ENCODE results near the gene CRYL1. TPM values are rescaled to one million over a fixed set of nuclear protein-coding genes. Genes with fewer than 3 reads are reported as not detected.

Gene CRYL1
- total RNA-seq, 1 donor from 2014 or later = 5.8 TPM

DNA sequence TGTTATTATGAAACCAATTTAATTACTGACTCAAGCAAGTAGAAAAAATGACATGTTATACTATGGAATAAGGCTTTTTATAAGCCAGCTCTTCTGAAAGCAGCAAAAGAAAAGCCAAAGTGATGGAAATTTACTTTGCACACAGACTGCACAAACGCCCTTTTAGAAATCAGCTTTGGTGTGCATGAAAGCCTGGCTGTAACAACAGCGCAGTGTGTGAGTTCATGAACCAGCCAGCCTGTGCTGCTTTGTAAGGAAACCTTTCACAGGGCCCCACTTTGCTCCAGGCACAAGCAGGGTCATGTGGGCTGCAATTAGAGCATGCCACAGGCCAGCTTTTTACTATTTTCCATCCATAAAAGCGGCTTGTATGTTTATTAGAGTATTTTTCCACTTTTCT is 27.7 kb upstream of the CRYL1 start:
- peaks cover 2% of the 10 kb centered on the region for H3K27me3 Mint-ChIP-seq
- intact Hi-C loops (cut with micrococcal nuclease) = no loop called here
- DNase-seq = no peak
- H3K9me3 Mint-ChIP-seq = no peaks in the 10 kb centered on the region
- no peak overlapping the region for H3K4me3 Mint-ChIP-seq
- no peaks in the 10 kb centered on the region for H3K36me3 Mint-ChIP-seq (ENCODE audit: low read depth)
- no peak overlapping the region for H3K27ac Mint-ChIP-seq
- no peaks in the 10 kb centered on the region for H3K4me1 Mint-ChIP-seq

DNA sequence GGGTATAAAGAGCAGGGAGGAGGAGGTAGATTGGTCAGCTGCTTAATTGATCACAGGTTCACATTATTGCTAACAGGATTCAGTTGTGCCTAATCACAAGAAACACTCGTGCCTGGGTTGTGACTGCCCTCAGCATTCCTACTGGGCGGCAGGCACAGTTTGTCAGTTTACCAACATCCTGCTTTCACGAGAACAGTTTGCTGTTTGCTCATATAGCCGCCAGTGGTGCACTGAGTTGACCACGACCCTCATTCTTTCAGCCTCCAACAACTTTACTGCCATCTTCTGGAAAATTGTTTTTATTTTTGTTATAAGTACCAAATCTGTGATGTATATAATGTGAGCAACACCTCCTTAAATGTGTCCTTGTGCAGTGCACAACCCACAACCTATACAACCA is 25.1 kb upstream of the CRYL1 start:
- no peak overlapping the region for H3K4me3 Mint-ChIP-seq
- no peaks in the 10 kb centered on the region for H3K9me3 Mint-ChIP-seq
- no peak for DNase-seq
- H3K4me1 Mint-ChIP-seq = peaks cover 7% of the 10 kb centered on the region
- intact Hi-C loops (cut with micrococcal nuclease) = no loop called here
- no peak overlapping the region for H3K27ac Mint-ChIP-seq
- H3K36me3 Mint-ChIP-seq (ENCODE audit: low read depth) = no peaks in the 10 kb centered on the region
- H3K27me3 Mint-ChIP-seq = peaks cover 2% of the 10 kb centered on the region

DNA sequence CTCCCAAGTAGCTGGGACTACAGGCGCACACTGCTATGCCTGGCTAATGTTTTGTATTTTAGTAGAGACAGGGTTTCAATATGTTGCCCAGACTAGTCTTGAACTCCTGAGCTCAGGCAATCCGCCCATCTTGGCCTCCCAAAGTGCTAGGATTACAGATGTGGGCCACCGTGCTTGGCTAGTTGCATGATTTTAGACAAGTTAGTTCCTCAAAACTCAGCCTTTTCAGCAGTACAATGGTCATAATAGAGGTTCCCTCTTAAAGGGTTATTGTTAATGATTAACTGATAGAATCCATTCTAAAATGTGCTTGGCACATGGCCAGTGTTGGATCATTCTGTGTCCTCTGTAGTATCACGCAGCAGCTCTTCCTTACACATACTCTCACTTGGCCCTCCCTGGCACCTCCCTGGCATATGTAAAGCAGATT is 21.8 kb upstream of the CRYL1 start:
- intact Hi-C loops (cut with micrococcal nuclease) = no loop called here
- no peaks in the 10 kb centered on the region for H3K9me3 Mint-ChIP-seq
- peaks cover 9% of the 10 kb centered on the region for H3K4me1 Mint-ChIP-seq
- no peak overlapping the region for H3K4me3 Mint-ChIP-seq
- DNase-seq = no peak
- H3K27me3 Mint-ChIP-seq = peaks cover 5% of the 10 kb centered on the region
- H3K27ac Mint-ChIP-seq = no peak overlapping the region
- H3K36me3 Mint-ChIP-seq (ENCODE audit: low read depth) = no peaks in the 10 kb centered on the region

DNA sequence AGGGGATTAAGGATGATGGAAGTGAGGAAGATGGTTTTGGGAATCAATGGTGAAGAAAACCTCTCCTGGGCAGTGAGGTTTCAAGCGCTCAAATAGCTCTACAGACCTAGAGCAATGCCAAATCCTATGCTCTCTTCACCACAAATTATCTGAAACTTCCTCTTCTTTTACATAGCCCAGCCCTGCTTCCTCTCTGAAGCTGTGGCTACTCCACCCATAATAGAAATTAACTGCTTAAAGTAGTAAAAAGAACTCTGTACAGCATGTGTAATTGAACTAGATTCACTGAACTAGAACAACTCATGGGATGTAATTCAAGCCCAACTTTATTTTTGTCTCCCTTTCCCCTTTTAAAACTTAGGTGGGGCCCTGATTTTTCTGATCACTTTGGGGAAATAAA is 20.9 kb upstream of the CRYL1 start:
- H3K4me1 Mint-ChIP-seq = peaks cover 9% of the 10 kb centered on the region
- intact Hi-C loops (cut with micrococcal nuclease) = no loop called here
- no peak overlapping the region for H3K4me3 Mint-ChIP-seq
- H3K27me3 Mint-ChIP-seq = peaks cover 3% of the 10 kb centered on the region
- no peaks in the 10 kb centered on the region for H3K9me3 Mint-ChIP-seq
- H3K36me3 Mint-ChIP-seq (ENCODE audit: low read depth) = no peaks in the 10 kb centered on the region
- no peak for DNase-seq
- H3K27ac Mint-ChIP-seq = no peak overlapping the region

DNA sequence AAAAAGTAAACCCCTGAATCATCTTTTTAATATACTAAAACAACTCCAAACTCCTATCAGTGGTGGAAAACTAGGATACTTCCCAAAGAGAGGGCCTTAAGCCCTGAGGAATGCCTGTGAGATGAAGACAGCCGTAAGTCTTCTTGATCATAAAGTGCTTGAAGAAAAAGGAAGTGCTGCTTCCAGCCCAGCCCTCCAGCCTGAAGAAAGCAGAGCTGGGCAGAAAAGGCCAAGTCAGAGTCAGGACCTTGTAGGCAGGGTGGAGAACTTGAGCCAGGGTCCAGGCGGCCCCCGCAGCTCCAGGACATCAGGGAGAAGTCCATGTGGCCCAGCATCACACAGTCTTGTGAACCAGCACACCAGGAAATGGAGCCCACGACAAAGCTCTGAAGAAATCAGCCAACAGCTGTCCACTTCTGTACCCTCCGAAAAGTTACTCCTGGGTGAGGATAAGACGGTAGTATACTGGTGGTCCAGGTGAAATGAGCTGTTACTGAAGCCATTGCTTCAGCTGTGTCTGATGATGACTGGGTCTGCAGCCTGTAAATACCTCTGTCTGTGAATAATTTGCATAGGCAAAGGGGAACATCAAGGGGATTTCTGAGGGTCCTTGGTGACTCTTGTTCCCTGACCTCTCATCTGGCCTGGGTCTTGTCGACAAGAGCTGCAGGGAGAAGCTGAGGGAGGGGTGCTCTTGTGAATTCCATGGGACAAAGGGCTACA is 18.7 kb upstream of the CRYL1 start:
- Mint-ChIP-seq H3K27ac (no peak overlapping the region), H3K4me3 (no peak overlapping the region), H3K27me3 (peaks cover 3% of the 10 kb centered on the region), H3K4me1 (peaks cover 9% of the 10 kb centered on the region), H3K9me3 (no peaks in the 10 kb centered on the region), H3K36me3 (ENCODE audit: low read depth) (no peaks in the 10 kb centered on the region)
- intact Hi-C loops (cut with micrococcal nuclease) = no loop called here
- no peak for DNase-seq

DNA sequence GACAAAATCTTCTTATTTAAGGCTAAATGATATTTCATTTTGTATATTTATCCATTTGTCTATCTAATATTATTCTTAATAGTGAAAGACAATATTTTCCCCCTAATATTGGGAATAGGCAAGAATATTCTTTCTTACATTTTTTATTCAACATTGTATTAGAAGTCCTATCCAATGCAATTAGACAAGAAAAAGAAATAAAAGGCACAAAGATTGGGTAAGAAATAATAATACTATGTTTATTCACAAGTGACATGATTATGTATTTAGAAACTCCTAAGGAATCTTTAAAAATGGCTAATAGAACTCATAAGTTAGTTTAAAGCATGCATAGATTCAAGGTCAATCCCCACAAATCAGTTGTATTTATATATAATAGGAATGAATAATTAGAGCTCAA is 11.3 kb upstream of the CRYL1 start:
- Mint-ChIP-seq H3K27me3 (no peaks in the 10 kb centered on the region), H3K4me1 (no peaks in the 10 kb centered on the region), H3K4me3 (no peak overlapping the region), H3K36me3 (ENCODE audit: low read depth) (no peaks in the 10 kb centered on the region), H3K27ac (no peak overlapping the region), H3K9me3 (peaks cover 8% of the 10 kb centered on the region)
- DNase-seq = no peak
- intact Hi-C loops (cut with micrococcal nuclease) = no loop called here

DNA sequence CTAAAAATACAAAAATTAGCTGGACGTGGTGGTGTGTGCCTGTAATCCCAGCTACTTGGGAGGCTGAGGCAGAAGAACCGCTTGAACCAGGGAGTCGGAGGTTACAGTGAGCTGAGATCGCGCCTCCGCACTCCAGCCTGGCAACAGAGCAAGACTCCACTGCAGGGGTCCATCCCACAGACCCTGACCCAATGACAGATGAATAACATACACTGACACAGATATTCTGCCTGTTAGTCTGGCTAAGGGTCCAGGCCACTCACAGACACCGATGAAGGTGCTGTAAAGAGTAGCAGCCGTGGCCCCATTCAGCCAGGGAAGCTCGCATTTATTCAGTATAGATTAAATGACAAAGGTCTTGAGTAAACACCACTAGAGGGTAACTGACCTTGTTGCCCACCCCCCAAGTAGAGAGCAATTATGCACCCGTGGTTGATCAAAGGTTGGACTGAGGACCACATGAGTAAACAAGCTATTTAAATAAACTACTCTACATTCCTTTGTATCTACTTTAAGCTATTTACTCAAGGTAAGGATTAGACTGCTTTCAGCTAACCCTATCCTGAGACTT is 8.5 kb upstream of the CRYL1 start:
- Mint-ChIP-seq H3K27ac (no peak overlapping the region), H3K4me1 (no peaks in the 10 kb centered on the region), H3K27me3 (no peaks in the 10 kb centered on the region), H3K36me3 (ENCODE audit: low read depth) (peaks cover 3% of the 10 kb centered on the region), H3K9me3 (peaks cover 14% of the 10 kb centered on the region), H3K4me3 (no peak overlapping the region)
- intact Hi-C loops (cut with micrococcal nuclease) = no loop called here
- DNase-seq = no peak

DNA sequence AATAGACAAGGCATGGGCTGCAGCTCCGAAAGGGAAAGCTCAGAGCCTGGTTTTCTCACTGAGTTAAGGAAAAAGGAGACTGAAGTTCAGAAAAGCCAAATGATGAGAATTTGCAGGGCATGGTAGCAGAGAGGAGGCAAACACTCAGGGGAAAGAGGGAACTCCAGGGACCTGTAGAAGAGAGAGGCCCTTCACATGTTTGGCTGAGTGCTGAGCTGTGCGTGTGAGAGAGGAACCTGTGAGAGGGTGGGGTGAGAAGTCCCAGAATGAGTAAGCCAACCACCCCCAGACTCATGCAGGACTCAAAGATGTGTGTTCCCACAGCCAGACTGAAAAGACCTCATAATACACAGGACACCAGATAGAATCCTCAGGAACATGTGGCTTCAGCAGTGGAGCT is 2.8 kb upstream of the CRYL1 start:
- no peak overlapping the region for H3K27ac Mint-ChIP-seq
- peaks cover 17% of the 10 kb centered on the region for H3K4me1 Mint-ChIP-seq
- H3K36me3 Mint-ChIP-seq (ENCODE audit: low read depth) = peaks cover 3% of the 10 kb centered on the region
- no peak overlapping the region for H3K4me3 Mint-ChIP-seq
- intact Hi-C loops (cut with micrococcal nuclease) = loop anchor here (5.0 kb wide), 1 partner anchor 174 kb away; the partner anchor contains the start of gene IL17D
- no peaks in the 10 kb centered on the region for H3K27me3 Mint-ChIP-seq
- peaks cover 9% of the 10 kb centered on the region for H3K9me3 Mint-ChIP-seq
- DNase-seq = no peak

DNA sequence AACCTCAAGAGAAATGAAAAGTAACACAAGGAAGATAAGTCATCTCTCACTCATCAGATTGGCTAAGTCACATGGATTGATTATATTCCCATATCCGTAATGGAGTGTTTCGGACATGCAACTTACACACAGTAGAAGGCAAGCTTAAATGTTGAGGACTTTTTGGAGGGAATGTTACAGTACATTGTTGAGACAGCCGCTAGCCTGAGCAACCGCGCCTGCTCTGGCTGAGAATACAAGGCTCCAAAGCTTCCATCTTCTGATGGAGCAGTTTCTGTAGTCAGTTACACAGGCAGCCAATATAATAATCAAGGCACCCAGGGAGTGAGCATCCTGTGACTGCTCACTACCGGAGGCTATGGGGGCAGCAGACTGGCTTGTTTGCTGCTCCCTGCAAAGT is 1.0 kb upstream of the CRYL1 start:
- intact Hi-C loops (cut with micrococcal nuclease) = loop anchor here (1.0 to 5.0 kb wide), 3 partner anchors 41 to 247 kb away; partner anchors contain the start of genes EEF1AKMT1, IFT88 and IL17D
- H3K9me3 Mint-ChIP-seq = peaks cover 6% of the 10 kb centered on the region
- H3K27me3 Mint-ChIP-seq = no peaks in the 10 kb centered on the region
- peak overlapping the region; percentile 79 for H3K4me3 Mint-ChIP-seq
- peaks cover 19% of the 10 kb centered on the region for H3K4me1 Mint-ChIP-seq
- no peak for DNase-seq
- H3K36me3 Mint-ChIP-seq (ENCODE audit: low read depth) = peaks cover 3% of the 10 kb centered on the region
- H3K27ac Mint-ChIP-seq = peak overlapping the region; percentile 79

DNA sequence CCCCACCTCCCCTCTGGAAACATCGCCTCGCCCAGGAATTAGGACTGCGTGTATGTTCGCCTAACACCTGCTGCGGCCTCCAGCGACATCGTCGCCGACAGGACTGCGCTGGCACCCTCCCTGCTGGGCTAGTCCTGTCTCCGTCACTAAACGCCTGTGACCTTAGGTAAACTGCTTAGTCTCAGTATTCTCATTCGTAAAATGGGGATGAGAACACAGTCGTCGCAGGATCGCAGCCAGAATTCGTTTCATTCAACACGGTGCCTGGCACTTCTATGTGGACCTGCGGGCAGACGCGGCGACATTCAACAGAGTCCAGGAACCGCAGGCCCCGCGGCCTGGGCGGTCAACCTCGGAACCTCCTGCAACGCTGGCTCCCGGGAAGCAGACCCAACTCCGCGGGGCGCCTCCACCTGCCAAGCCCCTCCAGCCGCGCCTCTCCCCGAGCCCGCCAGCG is 485 bp downstream of the CRYL1 start:
- Mint-ChIP-seq H3K36me3 (ENCODE audit: low read depth) (no peaks in the 10 kb centered on the region), H3K4me1 (peaks cover 19% of the 10 kb centered on the region), H3K27ac (peak overlapping the region; percentile 69), H3K9me3 (peaks cover under 1% of the 10 kb centered on the region), H3K27me3 (no peaks in the 10 kb centered on the region), H3K4me3 (peak overlapping the region; percentile 79)
- intact Hi-C loops (cut with micrococcal nuclease) = loop anchor here (5.0 kb wide), 1 partner anchor 177 kb away; the partner anchor contains the start of gene IL17D
- DNase-seq = peak; percentile 75

DNA sequence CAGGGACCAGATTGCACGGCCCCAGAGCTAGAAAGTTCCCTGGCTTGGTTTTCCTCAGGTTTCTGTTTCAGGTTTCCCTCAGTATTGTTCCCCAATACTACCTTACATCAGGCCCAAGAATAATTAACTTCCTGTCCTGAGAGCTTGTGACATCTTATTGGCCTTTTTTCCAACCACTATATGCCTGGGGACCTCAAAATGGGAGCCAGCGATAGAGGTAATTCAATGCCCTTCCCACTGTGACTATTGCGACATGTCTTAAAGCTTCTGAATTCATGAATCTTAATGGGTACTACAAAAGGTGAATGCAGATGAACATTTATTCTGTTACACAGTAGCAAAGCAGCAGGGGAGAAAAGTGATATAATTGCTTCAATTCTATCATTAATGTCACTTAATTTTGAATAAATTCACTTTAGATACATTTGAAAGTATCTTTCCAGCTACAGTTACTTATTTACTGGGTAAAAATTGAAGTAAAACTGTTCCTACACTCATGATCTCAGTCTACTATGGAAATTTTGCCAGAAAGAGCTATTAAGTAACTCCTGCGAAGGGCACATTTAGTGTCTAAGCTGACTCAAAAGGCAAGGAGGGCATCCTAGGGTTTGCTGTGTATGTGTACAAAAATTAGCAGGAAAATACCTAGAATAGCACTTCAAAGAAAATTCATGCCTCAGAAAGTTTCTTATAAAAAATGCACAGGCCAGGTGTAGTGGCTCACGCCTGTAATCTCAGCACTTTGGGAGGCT is 4.1 kb downstream of the CRYL1 start:
- H3K4me1 Mint-ChIP-seq = peaks cover 14% of the 10 kb centered on the region
- H3K36me3 Mint-ChIP-seq (ENCODE audit: low read depth) = no peaks in the 10 kb centered on the region
- H3K27me3 Mint-ChIP-seq = no peaks in the 10 kb centered on the region
- H3K9me3 Mint-ChIP-seq = peaks cover 4% of the 10 kb centered on the region
- DNase-seq = no peak
- no peak overlapping the region for H3K4me3 Mint-ChIP-seq
- intact Hi-C loops (cut with micrococcal nuclease) = no loop called here
- no peak overlapping the region for H3K27ac Mint-ChIP-seq

DNA sequence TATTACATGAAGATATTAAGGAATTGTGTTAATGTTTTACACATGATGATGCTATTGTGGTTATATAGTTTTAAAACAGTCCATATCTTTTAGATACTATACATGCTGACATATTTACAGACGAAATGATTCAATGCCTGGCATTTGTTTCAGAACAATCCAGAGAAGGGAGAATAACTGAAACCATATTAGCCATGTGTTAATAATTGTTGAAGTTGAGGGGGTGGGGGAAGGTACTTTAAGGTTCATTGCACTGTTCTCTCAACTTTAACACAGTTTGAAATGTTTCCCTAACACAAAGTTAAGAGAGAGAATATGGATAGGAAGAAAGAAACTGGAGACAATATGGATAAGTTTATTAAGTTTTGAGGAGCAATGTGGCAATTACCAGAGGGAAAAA is 5.8 kb downstream of the CRYL1 start:
- Mint-ChIP-seq H3K27me3 (no peaks in the 10 kb centered on the region), H3K9me3 (peaks cover 4% of the 10 kb centered on the region), H3K36me3 (ENCODE audit: low read depth) (no peaks in the 10 kb centered on the region), H3K4me1 (peaks cover 8% of the 10 kb centered on the region), H3K4me3 (no peak overlapping the region), H3K27ac (no peak overlapping the region)
- no peak for DNase-seq
- intact Hi-C loops (cut with micrococcal nuclease) = no loop called here

DNA sequence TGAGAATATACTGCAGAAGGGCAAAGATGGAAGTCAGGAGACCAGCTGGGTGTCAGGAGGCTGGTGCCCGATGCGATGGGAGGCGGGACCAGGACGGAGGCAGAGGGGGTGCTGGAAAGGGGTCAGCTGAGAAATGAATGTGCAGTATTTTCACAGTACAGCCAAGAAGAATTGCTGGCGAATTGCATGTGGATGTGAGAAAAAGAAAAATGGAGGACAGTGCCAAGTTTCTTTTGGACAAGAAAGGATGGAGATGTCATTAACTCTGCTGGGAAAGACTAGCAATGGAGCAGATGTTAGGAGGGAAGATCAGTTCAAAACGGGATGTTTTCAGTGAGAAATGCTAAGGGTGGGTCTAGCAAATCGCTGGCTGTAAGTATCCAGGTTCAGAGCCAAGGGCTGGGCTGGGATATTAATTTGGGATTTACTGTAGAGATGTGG is 7.0 kb downstream of the CRYL1 start:
- no peak overlapping the region for H3K27ac Mint-ChIP-seq
- DNase-seq = no peak

DNA sequence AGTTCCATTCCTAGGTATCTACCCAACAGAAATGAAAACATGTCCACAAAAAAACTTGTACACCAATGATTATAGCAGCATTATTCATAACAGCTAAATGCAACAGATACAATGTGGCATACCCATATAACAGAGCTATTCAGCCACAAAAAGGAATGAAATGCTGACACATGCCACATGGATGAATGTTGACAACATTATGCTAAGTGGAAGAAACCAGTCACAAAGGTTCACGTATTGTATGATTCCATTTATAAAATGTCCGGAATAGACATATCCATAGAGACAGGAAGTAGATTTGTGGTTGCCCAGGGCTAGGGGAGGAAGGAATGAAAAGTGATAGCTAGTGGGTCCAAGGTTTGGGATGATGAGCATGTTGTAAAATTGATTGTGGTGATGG is 10.8 kb downstream of the CRYL1 start:
- H3K4me1 Mint-ChIP-seq = peaks cover 2% of the 10 kb centered on the region
- H3K27me3 Mint-ChIP-seq = no peaks in the 10 kb centered on the region

More for the DNA sequence above, 7.0 kb downstream of the CRYL1 start:
- intact Hi-C loops (cut with micrococcal nuclease) = no loop called here
- Mint-ChIP-seq H3K27me3 (no peaks in the 10 kb centered on the region), H3K36me3 (ENCODE audit: low read depth) (no peaks in the 10 kb centered on the region), H3K4me3 (no peak overlapping the region), H3K4me1 (peaks cover 5% of the 10 kb centered on the region), H3K9me3 (peaks cover 4% of the 10 kb centered on the region)

More for the DNA sequence above, 10.8 kb downstream of the CRYL1 start:
- intact Hi-C loops (cut with micrococcal nuclease) = no loop called here
- peaks cover 1% of the 10 kb centered on the region for H3K9me3 Mint-ChIP-seq
- H3K27ac Mint-ChIP-seq = no peak overlapping the region
- H3K36me3 Mint-ChIP-seq (ENCODE audit: low read depth) = peaks cover 1% of the 10 kb centered on the region
- DNase-seq = no peak
- H3K4me3 Mint-ChIP-seq = no peak overlapping the region

All from activated CD4-positive, alpha-beta T cell treated with anti-CD3 and anti-CD28 coated beads, Interleukin-2, amount 10 ng/mL, durations not matched to agents 24 days and 14 days (primary cell).